IMR-90 (cell line): ENCODE results near the gene HHIP. TPM values are rescaled to one million over a fixed set of nuclear protein-coding genes. Genes with fewer than 3 reads are reported as not detected.

Experiments
- ATAC-seq: fragments of 200-7000 bp; cut with Tn5 transposase; 2 replicates; pipeline ENCODE4 v1.9.1; 2020; ENCODE audit warnings: low read depth, mild to moderate bottlenecking, moderate library complexity
- BruUV-seq: library from RNA; stranded (reverse); fragments of 400-500 nt; replicated peaks from 2 replicates; lab custom pipeline; 2021; lab: Mats Ljungman, UMichigan
- CTCF ChIA-PET: fragments of 300-600 bp; formaldehyde crosslinking; extraction: SDS; loops from one replicate; lab custom pipeline; 2021; ENCODE audit warnings: antibody characterized with exemption; lab: Yijun Ruan, JAX
- POLR2A ChIA-PET: fragments of 300-600 bp; sonication (Branson Sonifier 250); formaldehyde crosslinking; loops from one replicate; lab custom pipeline; 2022; ENCODE audit warnings: antibody characterized with exemption; ENCODE audit not compliant: unreplicated experiment; lab: Charles Lee
- DNase-seq: peaks from one replicate; pipeline ENCODE4 v3.0.0; 2013
- H2AFZ ChIP-seq: replicated peaks from 2 replicates; pipeline ENCODE3; 2013; ENCODE audit warnings: low read length, mild to moderate bottlenecking; ENCODE audit not compliant: poor library complexity
- H2AK5ac ChIP-seq: 2 replicates; pipeline ENCODE4 v1.6.1; 2013; ENCODE audit warnings: low read depth, low read length, inconsistent platforms
- H2AK9ac ChIP-seq: replicated peaks from 2 replicates; pipeline ENCODE3; 2013; ENCODE audit warnings: mild to moderate bottlenecking, low read depth, low read length, moderate library complexity; ENCODE audit not compliant: poor library complexity
- H2BK120ac ChIP-seq: 2 replicates; pipeline ENCODE4 v1.6.1; 2013; ENCODE audit warnings: low read depth, low read length, inconsistent platforms
- H2BK15ac ChIP-seq: 3 replicates; pipeline ENCODE4 v1.6.1; 2013; ENCODE audit warnings: low read depth, low read length, inconsistent platforms
- H2BK20ac ChIP-seq: 2 replicates; pipeline ENCODE4 v1.6.1; 2013; ENCODE audit warnings: low read depth, mild to moderate bottlenecking, inconsistent platforms, low read length, moderate library complexity
- H2BK5ac ChIP-seq: 2 replicates; pipeline ENCODE4 v1.6.1; 2013; ENCODE audit warnings: mild to moderate bottlenecking, low read depth, low read length, inconsistent platforms; ENCODE audit not compliant: poor library complexity, severe bottlenecking
- H3K14ac ChIP-seq: replicated peaks from 2 replicates; pipeline ENCODE4 v1.6.1; 2013; ENCODE audit warnings: low read depth, low read length, inconsistent platforms
- H3K18ac ChIP-seq: 2 replicates; pipeline ENCODE4 v1.6.1; 2013; ENCODE audit warnings: low read depth, low read length, control low read depth
- H3K23ac ChIP-seq: 2 replicates; pipeline ENCODE4 v1.6.1; 2013; ENCODE audit warnings: low read depth, low read length, inconsistent platforms
- H3K27ac ChIP-seq: 2 replicates; pipeline ENCODE4 v1.5.1; 2013; ENCODE audit warnings: mild to moderate bottlenecking, control low read depth, low read length; ENCODE audit not compliant: insufficient read depth
- H3K27me3 ChIP-seq: 2 replicates; pipeline ENCODE4 v1.6.1; 2013; ENCODE audit warnings: low read length; ENCODE audit not compliant: control insufficient read depth, insufficient read depth
- H3K36me3 ChIP-seq: 2 replicates; pipeline ENCODE4 v1.6.1; 2013; ENCODE audit warnings: low read length, mixed read lengths; ENCODE audit not compliant: control insufficient read depth, insufficient read depth
- H3K4ac ChIP-seq: 2 replicates; pipeline ENCODE4 v1.6.1; 2013; ENCODE audit warnings: low read depth, low read length, inconsistent platforms
- H3K4me1 ChIP-seq: 2 replicates; pipeline ENCODE4 v1.6.1; 2013; ENCODE audit warnings: low read length, mixed read lengths; ENCODE audit not compliant: control insufficient read depth, insufficient read depth
- H3K4me2 ChIP-seq: 2 replicates; pipeline ENCODE4 v1.6.1; 2013; ENCODE audit warnings: low read depth, mild to moderate bottlenecking, control low read depth, low read length, moderate library complexity
- H3K4me3 ChIP-seq: 2 replicates; pipeline ENCODE4 v1.5.1; 2013; ENCODE audit warnings: low read depth, mild to moderate bottlenecking, control low read depth, low read length, moderate library complexity; ENCODE audit not compliant: insufficient read depth
- H3K56ac ChIP-seq: 2 replicates; pipeline ENCODE4 v1.6.1; 2013; ENCODE audit warnings: low read length, inconsistent platforms; ENCODE audit not compliant: insufficient read depth; ENCODE audit errors: extremely low read depth
- H3K79me1 ChIP-seq, 2 experiments: 2 replicates each; pipeline ENCODE4 v1.6.1; 2013; ENCODE audit warnings: low read length in 2 of 2, inconsistent platforms in 1 of 2, low read depth in 1 of 2
- H3K9ac ChIP-seq: 2 replicates; pipeline ENCODE4 v1.6.1; 2013; ENCODE audit warnings: low read depth, low read length, control low read depth
- H3K9me1 ChIP-seq: 2 replicates; pipeline ENCODE4 v1.6.1; 2013; ENCODE audit warnings: low read length, inconsistent platforms; ENCODE audit not compliant: insufficient read depth
- H3K9me3 ChIP-seq: 2 replicates; pipeline ENCODE4 v1.6.1; 2013; ENCODE audit warnings: low read length; ENCODE audit not compliant: control insufficient read depth, insufficient read depth
- H4K20me1 ChIP-seq: 2 replicates; pipeline ENCODE4 v1.6.1; 2013; ENCODE audit warnings: low read length, inconsistent platforms; ENCODE audit not compliant: insufficient read depth
- H4K5ac ChIP-seq: 2 replicates; pipeline ENCODE4 v1.6.1; 2013; ENCODE audit warnings: mild to moderate bottlenecking, low read depth, low read length, control low read depth
- H4K8ac ChIP-seq, 2 experiments: 2 replicates each; pipeline ENCODE4 v1.6.1; 2013; ENCODE audit warnings: low read depth in 2 of 2, low read length in 2 of 2, control low read depth in 1 of 2, inconsistent platforms in 1 of 2
- H4K91ac ChIP-seq: 2 replicates; pipeline ENCODE4 v1.6.1; 2013; ENCODE audit warnings: low read depth, low read length, inconsistent platforms; ENCODE audit not compliant: insufficient read depth
- BHLHE40 ChIP-seq: fragments of 150-350 bp; IDR thresholded peaks from 2 replicates; pipeline ENCODE4 v1.6.1; 2016; ENCODE audit warnings: mild to moderate bottlenecking, low read depth, low read length
- CHD1 ChIP-seq: IDR thresholded peaks from 2 replicates; pipeline ENCODE4 v1.6.1; 2012; ENCODE audit warnings: low read depth, low read length, improper control_type of control experiment
- CTCF ChIP-seq: conservative IDR thresholded peaks from 2 replicates; pipeline ENCODE4 v1.5.1; 2012; ENCODE audit warnings: mild to moderate bottlenecking, low read depth, low read length, improper control_type of control experiment
- ELK1 ChIP-seq: fragments of 150-350 bp; IDR thresholded peaks from 2 replicates; pipeline ENCODE4 v1.6.1; 2016; ENCODE audit warnings: low read depth, mild to moderate bottlenecking, low read length, moderate library complexity, borderline replicate concordance
- FOS ChIP-seq: fragments of 150-350 bp; IDR thresholded peaks from 2 replicates; pipeline ENCODE4 v1.6.1; 2016; ENCODE audit warnings: low read depth, low read length
- MAZ ChIP-seq: IDR thresholded peaks from 2 replicates; pipeline ENCODE4 v1.6.1; 2012; ENCODE audit warnings: low read depth, mild to moderate bottlenecking, low read length, improper control_type of control experiment, moderate library complexity, borderline replicate concordance
- RAD21 ChIP-seq: IDR thresholded peaks from 2 replicates; pipeline ENCODE4 v1.6.1; 2012; ENCODE audit warnings: low read length, improper control_type of control experiment
- RCOR1 ChIP-seq: IDR thresholded peaks from 2 replicates; pipeline ENCODE4 v1.6.1; 2012; ENCODE audit warnings: mild to moderate bottlenecking, low read length, improper control_type of control experiment; ENCODE audit not compliant: insufficient replicate concordance
- SMC3 ChIP-seq: fragments of 150-350 bp; IDR thresholded peaks from 2 replicates; pipeline ENCODE4 v1.6.1; 2016; ENCODE audit warnings: low read depth, mild to moderate bottlenecking, antibody characterized with exemption, low read length, moderate library complexity
- WGBS, 2 experiments: methylation state at CpG; one replicate each; pipeline versions ENCODE4 v1.1.5 to v1.1.7; 2013; ENCODE audit warnings: missing lambda C conversion rate in 2 of 2; ENCODE audit not compliant: insufficient read length in 1 of 2; ENCODE audit errors: extremely low coverage in 2 of 2; 5-methylcytosine and 5-hydroxymethylcytosine counted together
- dilution Hi-C: fragments of 300-500 bp; cut with HindIII; formaldehyde crosslinking; loops from one replicate; pipeline ENCODE4 v1.14.3; 2018; ENCODE audit warnings: low sequenced_read_pairs; ENCODE audit not compliant: unreplicated experiment
- in situ Hi-C: fragments of 300-500 bp; cut with MboI; formaldehyde crosslinking; loops from 3 replicates; pipeline ENCODE4 v1.14.3; 2019; ENCODE audit warnings: low sequenced_read_pairs, inconsistent platforms, mixed read lengths
- intact Hi-C: fragments of 100-400 bp; cut with micrococcal nuclease; formaldehyde crosslinking; loops from 2 replicates; pipeline ENCODE4 v1.10.0; 2022
- polyA plus RNA-seq, 3 experiments: library from polyadenylated mRNA; depleted of rRNA; stranded (reverse); fragments of >200 nt; gene quantifications; 2 replicates each; pipeline ENCODE4 v1.2.3, GENCODE V29; 2012; ENCODE audit warnings: low replicate concordance in 1 of 3
- total RNA-seq: library from RNA; depleted of rRNA; stranded (reverse); fragments of >200 nt; gene quantifications from 2 replicates; pipeline ENCODE4 v1.2.3, GENCODE V29; 2012

HHIP gene
- total and polyA plus RNA-seq, 2 of the 4 experiments (the other 2 are of a cell fraction) = 6.6 to 9.6 TPM

- no peaks in the 10 kb centered on the region for H3K9me1 ChIP-seq
- no peak overlapping the region for H2AK5ac ChIP-seq
- no peak overlapping the region for H2BK5ac ChIP-seq
- no peak overlapping the region for H3K4me3 ChIP-seq
- H3K27ac ChIP-seq = no peak overlapping the region
- no peak for ATAC-seq
- no TSS peak for BruUV-seq
- H2AK9ac ChIP-seq = no peak overlapping the region
- no peak overlapping the region for H4K5ac ChIP-seq
- no peak overlapping the region for H3K4ac ChIP-seq
- H3K14ac ChIP-seq = no peak overlapping the region
- no peak overlapping the region for H2AFZ ChIP-seq
- in situ Hi-C loops = no loop called here
- no peak overlapping the region for H3K4me2 ChIP-seq
- H3K27me3 ChIP-seq = no peaks in the 10 kb centered on the region
- H2BK15ac ChIP-seq = no peak overlapping the region
- peaks cover 9% of the 10 kb centered on the region for H3K4me1 ChIP-seq
- dilution Hi-C loops = no loop called here
- H4K20me1 ChIP-seq = no peaks in the 10 kb centered on the region
- no peak overlapping the region for H4K91ac ChIP-seq
- no peak overlapping the region for H3K56ac ChIP-seq
- H3K79me1 ChIP-seq = no peaks in the 10 kb centered on the region
- intact Hi-C loops = no loop called here
- H2BK120ac ChIP-seq = no peak overlapping the region
- H3K9ac ChIP-seq = no peak overlapping the region
- no peak overlapping the region for H3K18ac ChIP-seq
- POLR2A ChIA-PET = no interaction called here
- TF ChIP-seq MAZ = no peak
- TF ChIP-seq CTCF = no peak
- no peak for TF ChIP-seq ELK1
- no peak for TF ChIP-seq RCOR1
- no peak for TF ChIP-seq FOS
- no peak for TF ChIP-seq RAD21
- no peak for TF ChIP-seq BHLHE40
- TF ChIP-seq CHD1 = no peak
- TF ChIP-seq SMC3 = no peak
- H3K36me3 ChIP-seq = no peaks in the 10 kb centered on the region
- no peaks in the 10 kb centered on the region for H3K9me3 ChIP-seq
- DNase-seq = peak; percentile 12
- H3K23ac ChIP-seq = no peak overlapping the region
- H4K8ac ChIP-seq = no peak overlapping the region
- no CpG with 5 or more reads among the region's 3 CpGs for WGBS, 2 experiments
- CTCF ChIA-PET = interaction anchor here (0.7 kb wide), 1 partner anchor 384 kb away, joined by 3 read pairs; the partner anchor contains the start of gene ABCE1
- H2BK20ac ChIP-seq = peak overlapping the region; percentile 42; the same call in 1 of the 2 replicates
Observed at GRCh38 chr4:144714166-144714565, 68.2 kb downstream of the HHIP start.
